Neutrophil (primary cell): ENCODE results near the gene NHERF2.

Source experiments
- H3K27ac ChIP-seq: fragments of 200-600 bp; sonication (generic); 2 replicates; pipeline ENCODE4 v1.5.1; 2016; ENCODE audit warnings: mild to moderate bottlenecking, moderate library complexity
- H3K27me3 ChIP-seq: fragments of 200-600 bp; sonication (generic); 2 replicates; pipeline ENCODE4 v1.6.0; 2016; ENCODE audit warnings: mild to moderate bottlenecking
- H3K36me3 ChIP-seq: fragments of 200-600 bp; sonication (generic); 2 replicates; pipeline ENCODE4 v1.5.1; 2017
- H3K4me1 ChIP-seq, 2 experiments: fragments of 200-600 bp in 1 of 2; sonication (generic) in 1 of 2; 1 replicate in 1 of 2; 2 replicates in 1 of 2; pipeline versions ENCODE4 v1.5.1 to v1.6.1; 2013 to 2016; ENCODE audit warnings: low read depth in 1 of 2, low read length in 1 of 2, mild to moderate bottlenecking in 1 of 2, moderate library complexity in 1 of 2; ENCODE audit not compliant: control insufficient read depth in 1 of 2, insufficient read depth in 1 of 2
- H3K4me3 ChIP-seq, 2 experiments: fragments of 200-600 bp in 1 of 2; sonication (generic) in 1 of 2; 1 replicate in 1 of 2; 2 replicates in 1 of 2; pipeline ENCODE4 v1.5.1; 2013 to 2016; ENCODE audit warnings: low read depth in 1 of 2, low read length in 1 of 2, mild to moderate bottlenecking in 1 of 2, moderate library complexity in 1 of 2
- H3K9me3 ChIP-seq: fragments of 200-600 bp; sonication (generic); 2 replicates; pipeline ENCODE4 v1.5.1; 2016
- TF ChIP-seq, protein P1 (sequence below): fragments of 200-600 bp; sonication (generic); IDR thresholded peaks from 2 replicates; pipeline ENCODE4 v1.5.1; 2016; ENCODE audit warnings: antibody characterized with exemption

NHERF2 gene

DNA sequence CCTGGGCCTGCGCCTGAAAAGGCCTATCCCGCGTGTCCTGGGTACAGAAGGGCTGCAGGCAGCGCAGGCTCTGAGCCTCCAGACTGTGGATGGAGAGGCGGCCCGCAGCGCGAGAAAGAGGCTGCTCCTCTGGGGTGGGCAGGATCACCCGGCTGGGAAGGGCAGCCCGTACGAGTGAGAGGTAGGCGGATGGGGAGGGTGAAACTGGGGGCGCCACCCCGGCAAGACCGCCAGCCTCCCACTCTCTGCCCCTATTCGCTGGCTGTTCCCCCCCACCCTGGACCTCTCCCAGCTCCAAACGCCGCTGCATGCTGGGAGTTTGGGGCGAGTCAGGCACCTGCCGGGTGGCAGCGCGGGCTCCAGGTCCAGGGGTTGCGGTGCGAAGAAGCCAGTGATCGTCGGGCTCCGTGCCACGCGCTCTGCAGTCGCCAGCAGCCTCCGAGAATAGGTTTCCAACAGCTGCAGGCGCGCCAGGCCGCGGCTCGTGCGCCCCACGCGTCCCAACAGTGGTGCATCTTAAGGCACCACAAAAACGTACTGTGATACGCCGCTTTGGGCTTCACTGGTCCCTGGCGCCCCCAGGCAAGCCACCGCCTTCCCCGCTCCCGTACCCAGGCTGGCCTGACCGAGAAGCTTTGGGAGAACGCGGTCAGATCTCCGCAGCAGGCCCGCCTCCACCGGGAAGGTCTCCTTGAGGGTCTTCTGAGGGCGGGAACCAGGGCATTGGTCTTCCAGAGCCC is 46.5 kb upstream of the NHERF2 start:
- peaks cover 16 to 20% of the 10 kb centered on the region in 2 experiments for H3K4me1 ChIP-seq
- TF ChIP-seq, protein P1, sequence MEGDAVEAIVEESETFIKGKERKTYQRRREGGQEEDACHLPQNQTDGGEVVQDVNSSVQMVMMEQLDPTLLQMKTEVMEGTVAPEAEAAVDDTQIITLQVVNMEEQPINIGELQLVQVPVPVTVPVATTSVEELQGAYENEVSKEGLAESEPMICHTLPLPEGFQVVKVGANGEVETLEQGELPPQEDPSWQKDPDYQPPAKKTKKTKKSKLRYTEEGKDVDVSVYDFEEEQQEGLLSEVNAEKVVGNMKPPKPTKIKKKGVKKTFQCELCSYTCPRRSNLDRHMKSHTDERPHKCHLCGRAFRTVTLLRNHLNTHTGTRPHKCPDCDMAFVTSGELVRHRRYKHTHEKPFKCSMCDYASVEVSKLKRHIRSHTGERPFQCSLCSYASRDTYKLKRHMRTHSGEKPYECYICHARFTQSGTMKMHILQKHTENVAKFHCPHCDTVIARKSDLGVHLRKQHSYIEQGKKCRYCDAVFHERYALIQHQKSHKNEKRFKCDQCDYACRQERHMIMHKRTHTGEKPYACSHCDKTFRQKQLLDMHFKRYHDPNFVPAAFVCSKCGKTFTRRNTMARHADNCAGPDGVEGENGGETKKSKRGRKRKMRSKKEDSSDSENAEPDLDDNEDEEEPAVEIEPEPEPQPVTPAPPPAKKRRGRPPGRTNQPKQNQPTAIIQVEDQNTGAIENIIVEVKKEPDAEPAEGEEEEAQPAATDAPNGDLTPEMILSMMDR: no peak
- H3K27me3 ChIP-seq: peaks cover 61% of the 10 kb centered on the region
- H3K36me3 ChIP-seq: peaks cover 32% of the 10 kb centered on the region
- H3K4me3 ChIP-seq: no peak overlapping the region
- no peak overlapping the region for H3K27ac ChIP-seq
- H3K9me3 ChIP-seq: no peaks in the 10 kb centered on the region

DNA sequence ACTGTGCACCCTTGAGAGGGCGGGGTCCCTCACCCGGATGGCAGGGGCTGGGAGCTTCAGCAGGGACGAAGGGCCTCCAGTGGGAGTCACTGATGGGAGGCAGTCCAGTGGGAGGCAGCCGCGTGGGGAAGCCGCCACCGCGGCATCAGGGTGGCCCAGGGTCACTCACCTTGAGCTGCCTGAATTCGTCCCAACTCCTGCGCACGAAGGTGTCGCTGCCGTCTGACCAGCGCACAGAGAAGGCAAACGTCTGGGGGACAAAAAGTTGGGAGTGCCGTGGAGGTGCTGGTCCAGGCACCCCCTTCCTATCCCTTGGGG is 46.0 kb upstream of the NHERF2 start:
- peaks cover 27% of the 10 kb centered on the region for H3K36me3 ChIP-seq
- no peaks in the 10 kb centered on the region for H3K9me3 ChIP-seq
- H3K4me3 ChIP-seq: no peak overlapping the region
- peaks cover 61% of the 10 kb centered on the region for H3K27me3 ChIP-seq
- no peak overlapping the region for H3K27ac ChIP-seq
- H3K4me1 ChIP-seq: peaks cover 20% of the 10 kb centered on the region in 2 experiments
- TF ChIP-seq, protein P1: no peak

DNA sequence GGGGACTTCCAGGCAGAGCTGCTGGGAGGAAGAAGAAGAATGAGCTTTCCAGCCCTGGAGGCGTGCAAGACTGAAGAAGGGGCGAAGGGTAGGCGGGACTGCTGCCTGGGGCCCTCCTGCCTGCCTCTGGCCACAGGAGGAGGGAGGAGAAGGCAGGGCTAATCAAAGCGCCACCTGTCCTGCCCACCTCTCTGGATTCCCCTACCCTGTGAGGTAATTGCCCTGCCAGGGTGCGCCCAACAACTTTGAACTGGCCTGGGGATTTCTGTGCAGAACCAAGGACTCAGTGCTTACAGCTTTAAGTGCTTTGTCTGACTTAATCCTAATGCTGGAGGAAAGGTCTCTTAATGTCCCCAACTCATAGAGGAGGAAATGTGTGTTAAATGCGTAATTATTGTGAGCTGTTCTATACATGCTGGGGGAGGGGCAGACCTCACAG is 45.3 kb upstream of the NHERF2 start, which contains the start of gene NOXO1:
Gene NOXO1 (minus strand): TSS at position 72 of the 439 bp plus-strand sequence. CDS start 290 bp downstream, outside the sequence.
- H3K4me1 ChIP-seq: peaks cover 20% of the 10 kb centered on the region in 2 experiments
- TF ChIP-seq, protein P1: no peak

DNA sequence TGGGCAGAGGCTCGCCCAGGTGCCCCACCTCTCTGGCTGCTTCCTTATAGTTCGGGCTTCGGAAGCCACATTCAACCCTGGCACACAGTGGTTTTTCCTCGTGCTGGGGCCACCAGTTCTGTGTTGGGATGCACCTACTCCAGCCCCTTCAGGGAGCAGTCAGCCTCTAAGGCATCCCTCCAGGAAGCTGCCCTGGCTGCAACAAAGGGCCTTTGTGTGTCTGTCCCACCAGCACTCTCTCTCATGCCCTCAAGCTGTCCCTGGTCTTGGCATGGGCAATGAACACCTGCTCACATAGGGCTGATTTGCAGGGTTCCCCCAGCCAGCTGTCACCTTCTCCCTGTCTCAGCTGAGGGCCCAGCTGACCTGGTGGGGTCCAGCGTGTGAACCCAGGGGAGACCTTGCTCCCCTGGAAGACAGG is 44.7 kb upstream of the NHERF2 start:
- no peak overlapping the region for H3K4me3 ChIP-seq
- H3K27me3 ChIP-seq: peaks cover 61% of the 10 kb centered on the region
- TF ChIP-seq, protein P1: no peak
- no peaks in the 10 kb centered on the region for H3K9me3 ChIP-seq
- H3K36me3 ChIP-seq: peaks cover 14% of the 10 kb centered on the region
- H3K27ac ChIP-seq: no peak overlapping the region
- peaks cover 20% of the 10 kb centered on the region in 2 experiments for H3K4me1 ChIP-seq

More for the DNA sequence above, 45.3 kb upstream of the NHERF2 start, which contains the start of gene NOXO1:
- no peaks in the 10 kb centered on the region for H3K9me3 ChIP-seq
- no peak within 1 kb of the TSS for H3K27ac ChIP-seq
- H3K4me3 ChIP-seq: no peak within 1 kb of the TSS
- peaks cover 61% of the 10 kb centered on the region for H3K27me3 ChIP-seq
- peaks cover 20% of the 10 kb centered on the region for H3K36me3 ChIP-seq

DNA sequence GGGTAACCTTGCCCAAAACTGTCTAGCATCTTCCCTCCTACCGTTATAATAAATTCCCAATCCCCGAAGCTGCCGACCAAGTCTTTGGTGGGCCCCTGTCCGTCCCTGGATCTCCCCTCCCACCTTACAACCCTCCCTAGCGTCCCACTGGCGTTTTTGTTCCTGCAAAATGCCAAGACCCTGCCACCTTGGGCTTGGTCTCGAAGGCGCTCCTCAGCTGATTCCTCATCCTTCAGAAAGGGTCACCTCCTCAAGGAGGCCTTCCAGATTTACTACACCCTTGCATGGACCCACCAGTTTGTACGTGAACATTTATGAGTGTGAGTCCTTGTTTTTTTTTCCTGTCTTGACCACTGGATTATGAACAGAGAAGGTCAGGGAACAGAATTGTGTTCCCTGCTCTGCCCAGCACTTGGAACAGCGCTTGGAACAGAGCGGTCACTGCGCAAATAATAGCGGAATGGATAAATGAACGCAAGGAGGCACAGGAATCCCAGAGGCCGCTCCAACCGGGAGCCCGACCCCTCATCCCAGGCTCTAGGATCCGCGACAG is 43.6 kb upstream of the NHERF2 start:
- Histone ChIP-seq H3K4me3 (peak overlapping the region; percentile 69 to 78), H3K36me3 (peaks cover 3% of the 10 kb centered on the region), H3K4me1 (peaks cover 20% of the 10 kb centered on the region in 2 experiments), H3K9me3 (no peaks in the 10 kb centered on the region), H3K27ac (peak overlapping the region; percentile 69), H3K27me3 (peaks cover 62% of the 10 kb centered on the region)
- TF ChIP-seq, protein P1: no peak
